ENCODE data around the gene MESP2.

- TF ChIP-seq, protein P1, sequence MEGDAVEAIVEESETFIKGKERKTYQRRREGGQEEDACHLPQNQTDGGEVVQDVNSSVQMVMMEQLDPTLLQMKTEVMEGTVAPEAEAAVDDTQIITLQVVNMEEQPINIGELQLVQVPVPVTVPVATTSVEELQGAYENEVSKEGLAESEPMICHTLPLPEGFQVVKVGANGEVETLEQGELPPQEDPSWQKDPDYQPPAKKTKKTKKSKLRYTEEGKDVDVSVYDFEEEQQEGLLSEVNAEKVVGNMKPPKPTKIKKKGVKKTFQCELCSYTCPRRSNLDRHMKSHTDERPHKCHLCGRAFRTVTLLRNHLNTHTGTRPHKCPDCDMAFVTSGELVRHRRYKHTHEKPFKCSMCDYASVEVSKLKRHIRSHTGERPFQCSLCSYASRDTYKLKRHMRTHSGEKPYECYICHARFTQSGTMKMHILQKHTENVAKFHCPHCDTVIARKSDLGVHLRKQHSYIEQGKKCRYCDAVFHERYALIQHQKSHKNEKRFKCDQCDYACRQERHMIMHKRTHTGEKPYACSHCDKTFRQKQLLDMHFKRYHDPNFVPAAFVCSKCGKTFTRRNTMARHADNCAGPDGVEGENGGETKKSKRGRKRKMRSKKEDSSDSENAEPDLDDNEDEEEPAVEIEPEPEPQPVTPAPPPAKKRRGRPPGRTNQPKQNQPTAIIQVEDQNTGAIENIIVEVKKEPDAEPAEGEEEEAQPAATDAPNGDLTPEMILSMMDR (IDR thresholded peaks at IDR 0.05) = no peak
- TF ChIP-seq POLR2A (IDR thresholded peaks at IDR 0.05) = no peak
These were observed 6.1 kb upstream of the MESP2 start for GRCh38 chr15:89770041-89770440.
